HG02943 (cell line): ENCODE measurements around the gene PRDM16.
"Not testable (repeated sequence)": the region's sequence is repeated elsewhere in the genome, so short reads cannot be mapped to it uniquely, and the experiment has no call there.

ENCODE experiments used
- ATAC-seq: cut with Tn5 transposase; IDR thresholded peaks from one replicate; pipeline ENCODE4 v1.9.1; 2021; ENCODE audit warnings: mild to moderate bottlenecking, low read depth, moderate library complexity; ENCODE audit not compliant: unreplicated experiment

PRDM16 gene

GRCh38 chr1:3231245-3231644 is 162.2 kb downstream of the PRDM16 start:
- no peak for ATAC-seq

- ATAC-seq = no peak
Observed at GRCh38 chr1:3231826-3232225, 162.8 kb downstream of the PRDM16 start.

- no peak for ATAC-seq
Observed at GRCh38 chr1:3233031-3233430, 164.0 kb downstream of the PRDM16 start.

- ATAC-seq = no peak
Observed at GRCh38 chr1:3233551-3233950, 164.5 kb downstream of the PRDM16 start.

GRCh38 chr1:3234281-3234680 is 165.3 kb downstream of the PRDM16 start:
- ATAC-seq = no peak

GRCh38 chr1:3234956-3235355 is 166.0 kb downstream of the PRDM16 start:
- ATAC-seq = no peak

GRCh38 chr1:3235496-3235895 is 166.5 kb downstream of the PRDM16 start:
- no peak for ATAC-seq

- ATAC-seq = no peak
Observed at GRCh38 chr1:3236361-3236760, 167.4 kb downstream of the PRDM16 start.

GRCh38 chr1:3236955-3237354 is 168.0 kb downstream of the PRDM16 start:
- ATAC-seq = no peak

GRCh38 chr1:3237570-3237969 is 168.6 kb downstream of the PRDM16 start:
- ATAC-seq = no peak

- no peak for ATAC-seq
Observed at GRCh38 chr1:3237994-3238702, 169.1 kb downstream of the PRDM16 start.

GRCh38 chr1:3238703-3239278 is 169.8 kb downstream of the PRDM16 start:
- ATAC-seq = no peak

GRCh38 chr1:3239991-3240390 is 171.0 kb downstream of the PRDM16 start:
- not testable (repeated sequence) for ATAC-seq

GRCh38 chr1:3240524-3241235 is 171.7 kb downstream of the PRDM16 start:
- no peak for ATAC-seq

GRCh38 chr1:3241236-3241550 is 172.2 kb downstream of the PRDM16 start:
- ATAC-seq = no peak

- no peak for ATAC-seq
Observed at GRCh38 chr1:3241673-3242407, 172.8 kb downstream of the PRDM16 start.

- no peak for ATAC-seq
Observed at GRCh38 chr1:3242408-3243260, 173.6 kb downstream of the PRDM16 start.

GRCh38 chr1:3243304-3243703 is 174.3 kb downstream of the PRDM16 start:
- ATAC-seq = no peak

- ATAC-seq = no peak
Observed at GRCh38 chr1:3244025-3244926, 175.3 kb downstream of the PRDM16 start.
